Stimulated activated effector memory CD8-positive, alpha-beta T cell treated with anti-CD3 and anti-CD28 coated beads, Interleukin-12 subunit alpha, Interleukin-12 subunit beta, amount 100 ng/mL, for 72 hours (primary cell): ENCODE data around the gene DYRK3.
A peak's percentile ranks its signal among the peaks of the same experiment; 100 is the strongest.

Experiments used
- ATAC-seq: fragments of 150-1000 bp; cut with Tn5 transposase; 2 replicates; pipeline ENCODE4 v1.10.0; 2021
- DNase-seq, 2 donors: peaks; one replicate each; pipeline ENCODE4 v3.0.0; 2021 to 2022; ENCODE audit warnings: low spot score in 2 of 2
- H3K27ac Mint-ChIP-seq: one replicate; pipeline ENCODE4 v1.8.0; 2022; ENCODE audit warnings: mild to moderate bottlenecking, mixed read lengths
- H3K36me3 Mint-ChIP-seq: one replicate; pipeline ENCODE4 v1.8.0; 2022; ENCODE audit warnings: mild to moderate bottlenecking, mixed read lengths
- H3K4me1 Mint-ChIP-seq: one replicate; pipeline ENCODE4 v1.8.0; 2022; ENCODE audit warnings: mixed read lengths
- H3K4me3 Mint-ChIP-seq: one replicate; pipeline ENCODE4 v1.8.0; 2022; ENCODE audit warnings: mild to moderate bottlenecking, mixed read lengths
- H3K9me3 Mint-ChIP-seq: one replicate; pipeline ENCODE4 v1.8.0; 2022; ENCODE audit warnings: mixed read lengths

Gene DYRK3

DNA sequence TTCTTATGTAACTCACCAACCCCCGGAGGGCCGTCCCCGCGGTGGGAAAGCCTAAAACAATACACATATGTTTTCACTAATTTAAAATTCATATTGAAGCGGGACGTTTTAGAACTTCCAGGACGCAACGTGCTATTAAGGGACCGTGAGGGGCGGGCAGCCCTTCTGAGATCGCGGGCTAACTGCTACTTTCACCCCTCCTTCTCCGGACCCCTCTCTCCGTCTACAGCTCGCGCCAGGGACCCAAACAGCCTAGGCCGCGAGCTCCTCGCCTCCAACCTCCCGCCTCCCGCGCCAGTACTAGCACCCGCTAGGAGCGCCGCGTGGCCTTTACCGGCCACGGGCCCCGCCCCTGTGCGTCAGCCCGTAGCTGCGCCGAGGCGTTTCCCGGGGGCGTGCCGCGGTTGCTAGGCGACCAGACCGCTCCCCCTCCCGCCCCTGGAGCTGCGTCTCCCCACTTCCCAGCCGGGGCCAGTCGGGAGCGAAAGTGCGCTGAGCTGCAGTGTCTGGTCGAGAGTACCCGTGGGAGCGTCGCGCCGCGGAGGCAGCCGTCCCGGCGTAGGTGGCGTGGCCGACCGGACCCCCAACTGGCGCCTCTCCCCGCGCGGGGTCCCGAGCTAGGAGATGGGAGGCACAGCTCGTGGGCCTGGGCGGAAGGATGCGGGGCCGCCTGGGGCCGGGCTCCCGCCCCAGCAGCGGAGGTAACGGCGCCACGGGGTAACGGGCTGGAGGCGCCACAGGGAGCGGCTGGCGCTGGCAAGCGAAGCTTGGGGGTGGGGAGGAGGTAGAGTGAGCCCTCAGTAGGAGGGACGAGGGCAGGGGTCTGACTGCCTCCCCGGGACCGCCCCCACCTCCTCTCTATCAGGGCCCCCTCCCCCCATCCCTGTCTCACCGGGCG, at the start of gene DYRK3:
DYRK3 (plus strand) TSS at position 457 of the 898 bp plus-strand sequence; CDS start at position 625, 168 bp downstream.
- Mint-ChIP-seq H3K36me3 (peaks cover 12% of the 10 kb centered on the region), H3K4me3 (peak within 1 kb of the TSS; percentile 81), H3K4me1 (peaks cover 21% of the 10 kb centered on the region), H3K27ac (peak within 1 kb of the TSS; percentile 80), H3K9me3 (no peaks in the 10 kb centered on the region)
- DNase-seq (peak; percentile 89 to 97), ATAC-seq (peak; percentile 97)

DNA sequence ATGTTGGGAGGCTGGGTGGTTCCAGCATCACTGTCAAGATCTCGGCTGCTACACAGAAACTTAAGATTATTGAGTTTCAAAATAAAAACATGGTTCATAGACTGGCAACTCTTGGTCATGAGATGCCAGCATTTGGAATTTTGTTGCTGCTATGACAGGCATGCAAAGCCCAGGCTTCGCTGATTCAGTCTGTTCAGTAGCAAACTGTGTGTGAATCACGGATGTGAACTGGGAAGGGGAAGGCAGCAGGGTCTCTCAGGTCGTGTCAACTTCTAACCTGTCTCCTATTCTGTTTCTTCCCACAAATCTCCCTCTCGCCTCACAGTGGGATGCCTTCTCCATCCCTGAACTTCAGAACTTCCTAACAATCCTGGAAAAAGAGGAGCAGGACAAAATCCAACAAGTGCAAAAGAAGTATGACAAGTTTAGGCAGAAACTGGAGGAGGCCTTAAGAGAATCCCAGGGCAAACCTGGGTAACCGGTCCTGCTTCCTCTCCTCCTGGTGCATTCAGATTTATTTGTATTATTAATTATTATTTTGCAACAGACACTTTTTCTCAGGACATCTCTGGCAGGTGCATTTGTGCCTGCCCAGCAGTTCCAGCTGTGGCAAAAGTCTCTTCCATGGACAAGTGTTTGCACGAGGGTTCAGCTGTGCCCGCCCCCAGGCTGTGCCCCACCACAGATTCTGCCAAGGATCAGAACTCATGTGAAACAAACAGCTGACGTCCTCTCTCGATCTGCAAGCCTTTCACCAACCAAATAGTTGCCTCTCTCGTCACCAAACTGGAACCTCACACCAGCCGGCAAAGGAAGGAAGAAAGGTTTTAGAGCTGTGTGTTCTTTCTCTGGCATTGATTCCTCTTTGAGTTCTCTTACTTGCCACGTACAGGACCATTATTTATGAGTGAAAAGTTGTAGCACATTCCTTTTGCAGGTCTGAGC, 48.6 kb upstream of the DYRK3 start:
- Mint-ChIP-seq H3K9me3 (no peaks in the 10 kb centered on the region), H3K36me3 (peaks cover 100% of the 10 kb centered on the region), H3K27ac (peak overlapping the region; percentile 99), H3K4me1 (peaks cover 94% of the 10 kb centered on the region), H3K4me3 (no peak overlapping the region)
- no peak for ATAC-seq
- DNase-seq, result no peak

DNA sequence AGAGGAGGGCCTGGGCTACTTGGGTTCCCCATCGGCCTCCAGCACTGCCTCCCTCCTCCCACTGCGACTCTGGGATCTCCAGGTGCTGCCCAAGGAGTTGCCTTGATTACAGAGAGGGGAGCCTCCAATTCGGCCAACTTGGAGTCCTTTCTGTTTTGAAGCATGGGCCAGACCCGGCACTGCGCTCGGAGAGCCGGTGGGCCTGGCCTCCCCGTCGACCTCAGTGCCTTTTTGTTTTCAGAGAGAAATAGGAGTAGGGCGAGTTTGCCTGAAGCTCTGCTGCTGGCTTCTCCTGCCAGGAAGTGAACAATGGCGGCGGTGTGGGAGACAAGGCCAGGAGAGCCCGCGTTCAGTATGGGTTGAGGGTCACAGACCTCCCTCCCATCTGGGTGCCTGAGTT, 47.4 kb upstream of the DYRK3 start:
- H3K36me3 Mint-ChIP-seq, result peaks cover 100% of the 10 kb centered on the region
- peak overlapping the region; percentile 99 for H3K27ac Mint-ChIP-seq
- peaks cover 93% of the 10 kb centered on the region for H3K4me1 Mint-ChIP-seq
- peak overlapping the region; percentile 15 for H3K4me3 Mint-ChIP-seq
- no peak for DNase-seq
- no peak for ATAC-seq
- no peaks in the 10 kb centered on the region for H3K9me3 Mint-ChIP-seq

DNA sequence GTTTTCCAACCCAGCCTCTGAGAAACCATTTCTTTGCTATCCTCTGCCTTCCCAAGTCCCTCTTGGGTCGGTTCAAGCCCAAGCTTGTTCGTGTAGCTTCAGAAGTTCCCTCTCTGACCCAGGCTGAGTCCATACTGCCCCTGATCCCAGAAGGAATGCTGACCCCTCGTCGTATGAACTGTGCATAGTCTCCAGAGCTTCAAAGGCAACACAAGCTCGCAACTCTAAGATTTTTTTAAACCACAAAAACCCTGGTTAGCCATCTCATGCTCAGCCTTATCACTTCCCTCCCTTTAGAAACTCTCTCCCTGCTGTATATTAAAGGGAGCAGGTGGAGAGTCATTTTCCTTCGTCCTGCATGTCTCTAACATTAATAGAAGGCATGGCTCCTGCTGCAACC, 46.8 kb upstream of the DYRK3 start:
- Mint-ChIP-seq H3K4me1 (peaks cover 93% of the 10 kb centered on the region), H3K36me3 (peaks cover 100% of the 10 kb centered on the region), H3K27ac (peak overlapping the region; percentile 99), H3K9me3 (no peaks in the 10 kb centered on the region), H3K4me3 (peak overlapping the region; percentile 57)
- no peak for DNase-seq
- ATAC-seq, result no peak

DNA sequence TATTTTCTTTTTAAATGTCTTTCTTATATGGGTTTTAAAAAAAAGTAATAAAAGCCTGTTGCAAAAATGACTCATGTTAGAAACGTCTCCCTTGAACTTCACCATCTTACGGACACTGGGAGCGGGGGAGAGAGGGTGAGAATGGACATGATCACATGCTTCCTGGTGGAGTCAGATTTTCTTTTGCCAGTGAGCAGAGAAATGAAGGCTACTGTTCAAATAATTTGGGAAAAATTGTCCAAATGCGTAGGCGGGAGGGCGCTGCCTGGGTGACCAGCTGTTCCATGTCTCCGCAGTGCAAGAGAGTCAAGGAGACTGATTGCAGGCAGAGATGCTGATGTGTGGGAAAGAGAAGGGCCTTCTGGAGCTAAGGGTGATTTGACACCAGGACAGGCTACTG, 46.1 kb upstream of the DYRK3 start:
- H3K9me3 Mint-ChIP-seq, result no peaks in the 10 kb centered on the region
- DNase-seq (no peak), ATAC-seq (no peak)
- H3K27ac Mint-ChIP-seq, result peak overlapping the region; percentile 99
- H3K36me3 Mint-ChIP-seq, result peaks cover 100% of the 10 kb centered on the region
- H3K4me1 Mint-ChIP-seq, result peaks cover 86% of the 10 kb centered on the region
- H3K4me3 Mint-ChIP-seq, result peak overlapping the region; percentile 57

DNA sequence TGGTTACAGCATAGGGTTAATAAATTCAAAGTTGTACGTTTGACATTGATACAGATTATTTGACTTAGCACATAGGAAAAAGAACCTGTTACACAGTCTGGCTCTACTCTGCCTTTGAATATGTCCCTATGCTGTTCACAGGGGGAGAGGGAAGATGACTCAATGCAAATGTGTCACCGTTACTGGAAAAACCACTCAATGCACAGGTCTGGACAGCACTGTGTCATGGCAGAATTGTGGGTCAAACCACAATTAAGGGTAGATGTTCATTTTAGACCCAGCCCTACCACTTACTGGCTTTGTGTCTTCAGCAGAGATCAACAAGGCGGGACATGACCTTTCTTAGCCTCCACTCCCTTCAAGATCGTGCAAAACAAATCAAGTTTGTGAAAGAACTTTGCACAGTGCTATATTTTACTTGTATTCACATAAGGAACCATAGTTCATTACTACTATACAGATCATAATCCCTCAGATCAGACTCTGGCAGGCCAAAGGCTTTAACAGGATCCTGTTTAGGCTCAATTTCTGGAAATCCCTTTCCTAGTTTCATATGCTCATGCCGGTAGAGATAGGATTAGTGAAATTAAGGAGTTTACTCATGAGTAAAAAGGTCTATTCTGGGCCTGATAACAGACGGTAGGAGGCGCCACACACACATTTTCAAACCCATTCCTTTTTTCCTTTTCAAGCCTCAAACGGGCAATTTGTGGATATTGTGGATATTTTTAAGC, 45.1 kb upstream of the DYRK3 start:
- peak; percentile 98 for ATAC-seq
- Mint-ChIP-seq H3K36me3 (peaks cover 100% of the 10 kb centered on the region), H3K4me1 (peaks cover 78% of the 10 kb centered on the region), H3K4me3 (peak overlapping the region; percentile 57), H3K27ac (peak overlapping the region; percentile 99), H3K9me3 (no peaks in the 10 kb centered on the region)
- DNase-seq, result peak; percentile 57 to 87

DNA sequence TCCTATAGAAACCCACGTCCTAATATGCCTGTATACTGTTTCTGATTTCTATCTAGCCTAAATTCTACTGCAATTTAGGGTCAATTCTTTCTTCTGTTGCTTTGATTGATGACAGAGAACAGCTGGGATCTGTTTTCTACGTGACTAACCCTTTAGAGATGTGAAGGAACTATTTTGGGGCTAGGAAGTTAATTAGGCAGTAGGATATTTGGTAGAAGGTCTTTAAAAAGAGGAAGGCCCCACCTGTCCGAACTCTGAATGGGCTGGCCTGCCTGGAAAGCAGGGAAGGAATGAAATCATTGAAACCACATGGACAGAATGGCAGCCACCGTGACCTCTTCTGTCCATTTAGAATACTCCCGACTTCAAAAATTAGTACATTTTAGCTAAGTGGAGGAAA, 44.1 kb upstream of the DYRK3 start:
- Mint-ChIP-seq H3K36me3 (peaks cover 100% of the 10 kb centered on the region), H3K4me1 (peaks cover 68% of the 10 kb centered on the region), H3K9me3 (no peaks in the 10 kb centered on the region), H3K4me3 (peak overlapping the region; percentile 57), H3K27ac (peak overlapping the region; percentile 99)
- ATAC-seq (no peak), DNase-seq (no peak)

DNA sequence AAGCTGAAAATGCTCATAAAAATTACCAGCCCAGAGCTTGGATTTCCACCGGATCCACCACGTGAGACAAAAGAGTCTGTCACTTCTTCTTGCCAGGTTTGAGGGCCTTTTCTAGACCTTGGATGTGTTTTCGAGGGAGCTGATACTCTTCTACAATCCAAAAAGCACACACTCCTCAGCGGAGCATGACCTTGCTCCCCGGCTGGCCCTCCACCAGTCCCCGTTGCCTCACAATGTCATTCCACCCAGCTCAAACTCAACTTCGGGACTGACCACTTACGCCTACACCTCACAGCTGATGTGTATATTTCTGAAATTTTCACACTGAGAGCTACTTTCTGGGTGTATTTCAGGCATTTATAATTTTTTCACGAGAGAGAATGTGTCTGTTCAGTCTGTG, 43.6 kb upstream of the DYRK3 start:
- Mint-ChIP-seq H3K36me3 (peaks cover 100% of the 10 kb centered on the region), H3K9me3 (no peaks in the 10 kb centered on the region), H3K27ac (peak overlapping the region; percentile 99), H3K4me1 (peaks cover 63% of the 10 kb centered on the region), H3K4me3 (peak overlapping the region; percentile 57)
- DNase-seq (no peak), ATAC-seq (no peak)

DNA sequence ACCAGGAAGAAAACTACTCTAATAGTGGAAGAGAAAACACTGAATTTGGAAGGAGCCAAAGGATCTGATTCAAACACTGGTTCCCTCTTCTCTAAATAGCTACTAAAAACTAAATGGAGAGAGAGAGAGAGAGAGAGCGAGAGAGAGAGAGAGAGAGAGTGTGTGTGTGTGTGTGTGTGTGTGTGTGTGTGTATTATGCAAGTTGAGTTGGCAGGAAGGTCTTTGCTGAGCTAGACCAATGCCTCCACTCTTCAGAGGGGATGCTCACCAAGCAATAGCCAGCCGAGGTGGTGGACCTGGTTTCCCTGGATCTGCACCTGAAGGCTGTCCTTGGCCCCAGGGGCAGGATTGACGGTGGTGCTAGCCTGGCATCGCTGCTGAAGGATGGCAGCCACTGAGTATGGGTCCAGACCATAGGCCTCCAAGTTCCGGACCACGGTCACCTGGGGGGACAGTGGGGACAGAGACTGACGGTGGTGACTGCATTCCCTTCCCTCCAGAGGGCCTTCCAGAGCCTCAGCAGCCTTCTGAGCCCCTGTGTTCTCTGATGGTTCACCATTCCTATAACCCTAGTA, 41.9 kb upstream of the DYRK3 start:
- peak overlapping the region; percentile 99 for H3K27ac Mint-ChIP-seq
- H3K36me3 Mint-ChIP-seq, result peaks cover 100% of the 10 kb centered on the region
- H3K9me3 Mint-ChIP-seq, result no peaks in the 10 kb centered on the region
- H3K4me3 Mint-ChIP-seq, result no peak overlapping the region
- DNase-seq, result no peak
- H3K4me1 Mint-ChIP-seq, result peaks cover 47% of the 10 kb centered on the region
- no peak for ATAC-seq

DNA sequence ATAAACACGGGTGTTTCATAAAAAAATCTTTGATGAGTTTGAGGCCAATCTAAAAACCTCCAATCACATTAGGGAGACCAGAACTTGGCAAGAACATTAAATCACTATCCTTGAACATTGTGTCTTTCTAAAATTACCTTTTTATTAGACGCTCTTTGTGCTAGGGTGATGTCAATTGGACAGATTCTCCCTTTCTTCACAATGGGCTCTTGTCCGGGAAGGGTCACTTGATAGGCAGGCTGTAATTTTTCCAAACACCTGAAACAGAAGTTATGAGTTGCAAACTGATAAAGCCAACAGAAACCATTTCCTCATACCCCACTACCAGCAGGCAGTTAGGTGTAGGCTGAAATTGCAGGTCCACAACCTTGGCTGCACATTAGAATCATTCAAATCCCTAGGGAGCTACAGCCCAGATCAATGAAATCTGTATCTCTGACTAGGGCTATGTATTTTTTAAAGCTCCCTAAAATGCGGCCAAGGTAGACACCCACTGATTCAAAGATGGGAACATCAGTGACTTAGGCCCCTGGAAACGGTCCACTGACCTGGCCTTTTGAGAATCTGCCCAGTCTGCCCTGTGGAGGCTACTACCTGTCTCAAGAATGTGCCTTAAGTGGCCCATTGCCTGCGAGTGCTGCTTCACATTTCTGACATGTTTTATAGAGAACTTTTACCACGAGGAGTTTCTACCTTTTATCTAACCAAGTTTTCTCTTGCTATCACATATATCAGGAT, 39.6 kb upstream of the DYRK3 start:
- H3K4me3 Mint-ChIP-seq, result no peak overlapping the region
- no peaks in the 10 kb centered on the region for H3K9me3 Mint-ChIP-seq
- ATAC-seq (no peak), DNase-seq (no peak)
- peaks cover 26% of the 10 kb centered on the region for H3K4me1 Mint-ChIP-seq
- H3K27ac Mint-ChIP-seq, result peak overlapping the region; percentile 65
- peaks cover 100% of the 10 kb centered on the region for H3K36me3 Mint-ChIP-seq

DNA sequence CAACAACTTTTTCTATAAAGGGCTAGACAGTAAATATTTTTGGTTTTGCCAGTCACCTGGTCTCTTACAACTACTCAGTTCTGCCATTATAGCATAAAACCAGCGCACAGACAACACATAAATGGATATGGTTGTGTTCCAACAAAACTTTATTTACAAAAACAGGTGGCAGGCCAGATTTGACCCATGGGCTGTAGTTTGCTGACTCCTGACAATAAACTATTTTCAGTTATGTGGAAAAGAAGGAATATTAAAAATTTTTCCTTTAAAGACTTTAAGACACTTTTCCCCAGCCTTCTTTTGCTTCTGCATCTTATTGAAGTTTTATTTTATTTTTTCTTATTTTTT, 39.0 kb upstream of the DYRK3 start:
- H3K4me3 Mint-ChIP-seq, result no peak overlapping the region
- H3K9me3 Mint-ChIP-seq, result no peaks in the 10 kb centered on the region
- DNase-seq, result no peak
- H3K36me3 Mint-ChIP-seq, result peaks cover 100% of the 10 kb centered on the region
- no peak for ATAC-seq
- peaks cover 21% of the 10 kb centered on the region for H3K4me1 Mint-ChIP-seq
- peak overlapping the region; percentile 38 for H3K27ac Mint-ChIP-seq

DNA sequence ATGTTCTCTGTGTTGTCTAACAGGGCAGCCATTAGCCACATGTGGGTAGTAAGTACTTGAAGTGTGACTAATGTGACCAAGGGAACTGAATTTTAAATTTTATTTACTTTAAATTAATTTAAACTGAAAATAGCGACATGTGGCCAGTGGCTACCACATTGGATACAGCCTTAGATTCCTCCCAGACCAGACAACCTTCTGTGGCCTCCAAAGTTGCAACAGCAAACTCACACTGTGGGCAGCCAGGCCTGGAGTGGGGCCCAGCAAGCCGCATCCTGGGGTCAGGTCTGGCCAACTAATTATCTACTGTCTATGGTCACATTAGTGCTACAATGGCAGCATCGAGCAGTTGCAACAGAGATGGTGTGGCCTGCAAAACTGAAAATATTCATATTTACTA, 34.8 kb upstream of the DYRK3 start:
- peaks cover 100% of the 10 kb centered on the region for H3K36me3 Mint-ChIP-seq

DNA sequence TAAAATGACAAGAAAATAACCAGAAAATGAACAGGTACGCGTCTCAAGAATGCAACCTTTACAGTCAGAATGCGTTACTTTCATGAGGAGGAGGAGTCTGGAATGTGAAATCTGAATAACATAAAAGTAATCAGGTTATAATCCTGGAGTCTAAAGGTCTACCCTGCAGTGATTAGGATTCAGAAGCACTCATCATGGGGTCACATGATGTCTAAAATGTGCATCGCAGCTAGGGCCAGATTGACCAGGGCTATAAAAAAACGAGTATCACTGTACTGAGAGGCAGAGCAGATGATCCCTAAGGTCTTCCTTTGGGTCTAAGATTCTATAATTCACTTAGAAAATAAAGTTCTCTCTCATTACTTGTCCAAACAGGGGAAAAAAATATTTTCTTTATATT, 30.5 kb upstream of the DYRK3 start:
- Mint-ChIP-seq H3K9me3 (no peaks in the 10 kb centered on the region), H3K4me1 (peaks cover 18% of the 10 kb centered on the region), H3K36me3 (peaks cover 98% of the 10 kb centered on the region), H3K4me3 (no peak overlapping the region), H3K27ac (no peak overlapping the region)
- DNase-seq (no peak), ATAC-seq (no peak)

More for the DNA sequence above, 34.8 kb upstream of the DYRK3 start:
- DNase-seq, result no peak
- Mint-ChIP-seq H3K4me1 (no peaks in the 10 kb centered on the region), H3K4me3 (no peak overlapping the region), H3K27ac (no peak overlapping the region), H3K9me3 (no peaks in the 10 kb centered on the region)
- ATAC-seq, result no peak

DNA sequence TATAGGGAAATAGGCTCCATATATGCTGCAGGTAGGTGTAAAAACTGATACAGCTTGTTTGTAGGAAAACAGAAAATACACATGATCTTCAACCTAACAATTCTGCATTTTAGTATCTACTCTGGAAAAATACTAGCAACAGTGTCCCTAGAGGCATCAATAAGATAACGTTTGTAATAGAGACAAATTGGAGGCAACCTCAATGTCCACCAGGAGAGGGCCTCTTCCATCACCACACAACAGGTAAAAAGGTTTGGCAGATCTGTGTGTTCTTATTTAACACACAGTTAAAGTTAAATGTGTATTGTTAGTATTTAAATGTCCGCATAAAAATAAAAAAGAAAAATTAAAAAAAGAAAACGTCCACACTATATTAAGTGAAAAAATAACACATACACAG, 28.5 kb upstream of the DYRK3 start:
- Mint-ChIP-seq H3K4me3 (no peak overlapping the region), H3K36me3 (peaks cover 98% of the 10 kb centered on the region), H3K4me1 (peaks cover 34% of the 10 kb centered on the region), H3K9me3 (no peaks in the 10 kb centered on the region), H3K27ac (no peak overlapping the region)
- DNase-seq (no peak), ATAC-seq (no peak)
